Inflammatory macrophage treated with lipopolysaccharide for 4 hours (primary cell): ENCODE measurements around the gene ITPKA.
"Not testable (repeated sequence)": the region's sequence is repeated elsewhere in the genome, so short reads cannot be mapped to it uniquely, and the experiment has no call there.

Experiments used
- DNase-seq: peaks from one replicate; pipeline ENCODE4 v3.0.0-alpha.2; 2020

The ITPKA gene

GRCh38 chr15:41493205-41493901 lies at the start of gene ITPKA:
Gene ITPKA (plus strand): TSS chr15:41493874. CDS start chr15:41493928, 54 bp downstream.
- DNase-seq = peak; percentile 81

DNA sequence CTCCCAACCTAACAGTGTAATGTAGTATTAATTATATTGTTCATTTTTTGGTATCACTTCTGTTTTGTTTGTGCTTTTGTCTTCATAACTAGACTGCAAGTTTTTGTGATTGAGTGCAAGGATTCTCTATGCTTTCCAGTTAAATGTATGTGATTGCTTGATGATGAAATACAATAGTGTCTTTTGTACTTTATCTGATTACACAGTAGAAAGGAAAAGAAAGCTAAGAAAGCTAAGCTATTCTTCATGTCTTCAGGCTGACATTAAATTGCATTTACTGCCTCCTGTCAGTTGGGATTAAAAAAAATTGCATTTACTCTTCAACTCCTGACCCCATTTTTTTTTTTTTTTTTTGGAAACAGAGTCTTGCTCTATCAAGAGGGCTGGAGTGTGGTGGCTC lies 48.3 kb upstream of the ITPKA start:
- no peak for DNase-seq

DNA sequence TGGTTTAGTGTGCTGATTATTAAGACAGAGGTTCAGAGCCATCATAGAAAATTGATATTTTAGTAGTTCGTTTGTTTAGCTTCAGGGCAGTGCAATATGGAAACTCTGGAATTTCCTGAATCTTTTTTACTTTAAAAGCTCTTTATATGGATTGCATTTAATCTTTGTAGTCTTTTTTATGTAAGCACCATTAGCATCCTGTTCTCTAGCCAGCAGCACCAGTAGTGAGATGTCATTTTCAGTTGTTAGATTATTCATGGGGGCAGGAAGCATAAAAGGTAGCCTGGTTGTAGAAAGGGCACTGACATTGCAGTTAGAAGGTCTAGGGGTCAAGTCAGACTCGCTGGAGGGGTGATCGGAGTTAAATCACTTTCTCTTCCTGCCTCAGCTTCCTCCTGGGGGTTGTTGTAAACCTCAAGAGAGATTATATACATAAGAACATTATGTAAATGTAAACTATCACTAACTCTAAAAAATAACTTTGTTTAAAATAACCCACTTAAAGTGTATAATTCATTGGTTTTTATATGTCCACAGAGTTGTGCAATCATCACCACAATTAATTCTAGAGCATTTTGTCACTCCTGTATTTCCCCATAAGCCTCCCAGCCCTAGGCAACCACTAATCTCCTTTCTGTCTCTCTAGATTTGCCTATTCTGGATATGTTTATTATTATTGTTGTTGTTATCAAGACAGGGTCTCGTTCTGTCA lies 31.4 kb upstream of the ITPKA start:
- DNase-seq = peak; percentile 25

DNA sequence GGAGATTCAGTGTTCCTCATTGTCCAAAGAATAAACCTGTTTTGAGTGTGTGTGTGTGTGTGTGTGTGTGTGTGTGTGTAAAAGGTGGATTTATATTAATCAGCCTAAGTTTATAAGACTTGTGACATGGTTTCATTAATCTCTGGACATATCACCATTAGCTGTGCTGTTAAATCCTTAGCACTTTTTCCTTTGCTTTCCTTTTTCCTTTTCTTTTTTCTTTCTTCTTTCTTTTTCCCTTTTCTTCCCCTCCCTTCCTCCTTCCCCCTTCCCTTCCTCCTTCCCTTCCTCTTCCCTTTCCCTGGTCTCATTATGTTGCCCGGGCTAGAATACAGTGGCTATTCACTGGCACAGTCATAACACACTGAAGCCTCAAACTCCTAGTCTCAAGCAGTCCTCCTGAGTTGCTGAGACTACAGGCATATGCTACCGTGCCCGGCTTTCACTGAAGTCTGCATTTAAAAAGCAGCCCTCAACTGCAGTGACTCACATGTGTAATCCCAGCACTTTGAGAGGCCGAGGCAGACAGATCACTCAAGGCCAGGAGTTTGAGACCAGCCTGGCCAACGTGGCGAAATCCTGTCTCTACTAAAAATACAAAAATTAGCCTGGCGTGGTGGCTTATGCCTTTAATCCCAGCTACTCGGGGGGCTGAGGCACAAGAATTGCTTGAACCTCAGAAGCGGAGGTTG lies 28.6 kb upstream of the ITPKA start:
- no peak for DNase-seq

DNA sequence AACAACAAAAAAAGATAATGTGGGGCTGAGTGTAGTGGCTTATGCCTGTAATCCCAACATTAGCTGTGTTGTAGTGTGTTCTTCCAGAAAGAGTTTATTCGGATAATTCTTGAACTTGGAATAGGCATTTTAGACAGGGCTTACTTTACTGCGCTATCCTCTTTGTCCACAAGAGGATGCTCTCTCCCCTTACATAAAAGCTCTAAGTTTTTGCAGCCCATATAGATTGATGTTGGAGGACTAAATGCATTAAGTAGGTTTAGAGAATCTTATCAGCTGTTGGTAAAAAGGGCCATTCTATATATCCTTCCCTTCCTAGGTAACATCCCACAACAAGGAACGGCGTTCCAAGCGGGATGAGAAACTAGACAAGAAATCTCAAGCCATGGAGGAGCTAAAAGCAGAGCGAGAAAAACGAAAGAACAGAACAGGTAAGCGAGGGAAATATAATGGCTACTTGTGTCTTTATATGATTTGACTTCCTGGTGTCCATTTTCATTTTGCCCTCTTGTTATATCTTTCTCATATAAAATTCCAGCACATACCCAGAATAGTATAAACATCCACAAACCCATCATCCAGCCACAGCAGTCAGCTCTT lies 27.8 kb upstream of the ITPKA start:
- DNase-seq = peak; percentile 45

- DNase-seq = no peak
Measured at GRCh38 chr15:41466711-41467110, 27.0 kb upstream of the ITPKA start.

- DNase-seq = not testable (repeated sequence)
Measured at GRCh38 chr15:41469644-41470043, 24.0 kb upstream of the ITPKA start.

- no peak for DNase-seq
Measured at GRCh38 chr15:41473418-41473817, 20.3 kb upstream of the ITPKA start.

- no peak for DNase-seq
Measured at GRCh38 chr15:41474436-41474835, 19.2 kb upstream of the ITPKA start.

- DNase-seq = no peak
Measured at GRCh38 chr15:41474941-41475340, 18.7 kb upstream of the ITPKA start.

DNA sequence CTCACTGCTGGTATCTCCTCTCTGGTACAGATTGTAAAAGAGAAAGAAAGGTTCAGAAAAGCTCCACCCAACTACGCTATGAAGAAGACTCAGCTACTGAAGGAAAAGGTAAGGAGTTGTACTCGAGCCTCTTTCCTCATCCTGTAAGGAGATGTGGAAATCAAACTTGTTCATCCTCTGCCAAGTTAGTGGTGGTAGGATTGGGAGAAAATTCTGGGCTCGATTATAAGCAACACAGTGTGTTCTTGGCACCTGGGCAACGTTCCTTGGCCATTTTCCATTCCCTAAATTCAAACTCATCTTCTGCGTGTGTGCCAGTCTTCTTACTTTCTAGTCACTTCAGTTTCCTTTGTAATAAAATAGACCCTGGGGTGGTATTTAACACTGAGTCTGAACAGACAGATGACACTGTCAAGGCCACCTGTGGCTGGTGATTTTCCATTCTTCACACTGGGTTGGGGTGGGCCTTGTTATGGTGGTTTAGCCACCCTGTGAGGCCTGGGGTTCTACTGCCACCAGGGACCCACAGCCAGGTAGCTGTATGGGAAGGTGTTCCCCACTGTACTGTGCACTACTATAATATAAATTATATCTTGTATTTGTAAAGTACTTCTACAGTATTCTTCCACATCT lies 17.1 kb upstream of the ITPKA start:
- no peak for DNase-seq

GRCh38 chr15:41480396-41481140 lies 13.1 kb upstream of the ITPKA start:
- no peak for DNase-seq

- DNase-seq = no peak
Measured at GRCh38 chr15:41482110-41482877, 11.4 kb upstream of the ITPKA start.

DNA sequence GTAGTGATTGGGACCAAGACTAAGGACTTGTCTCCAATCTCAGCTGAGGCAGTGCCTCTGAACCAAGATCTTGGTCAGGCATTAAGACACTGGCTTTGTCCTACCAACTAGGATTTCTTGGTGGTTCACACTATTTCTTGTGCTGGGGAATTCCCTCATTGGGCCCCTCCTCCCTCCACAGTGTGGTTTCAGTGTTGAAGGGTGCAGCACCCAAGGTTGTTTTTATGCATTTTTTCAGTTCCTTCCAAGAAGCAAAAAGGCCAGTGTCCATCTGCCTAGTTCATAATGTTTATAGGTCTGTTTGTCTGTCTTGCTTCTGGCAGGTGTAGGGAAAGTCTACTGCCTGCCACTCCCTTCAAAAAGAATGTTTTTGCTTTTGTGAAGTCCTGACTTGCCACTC lies 10.6 kb upstream of the ITPKA start:
- DNase-seq = peak; percentile 43

- no peak for DNase-seq
Measured at GRCh38 chr15:41483519-41483918, 10.2 kb upstream of the ITPKA start.

GRCh38 chr15:41484937-41485625 lies 8.6 kb upstream of the ITPKA start:
- DNase-seq = no peak

DNA sequence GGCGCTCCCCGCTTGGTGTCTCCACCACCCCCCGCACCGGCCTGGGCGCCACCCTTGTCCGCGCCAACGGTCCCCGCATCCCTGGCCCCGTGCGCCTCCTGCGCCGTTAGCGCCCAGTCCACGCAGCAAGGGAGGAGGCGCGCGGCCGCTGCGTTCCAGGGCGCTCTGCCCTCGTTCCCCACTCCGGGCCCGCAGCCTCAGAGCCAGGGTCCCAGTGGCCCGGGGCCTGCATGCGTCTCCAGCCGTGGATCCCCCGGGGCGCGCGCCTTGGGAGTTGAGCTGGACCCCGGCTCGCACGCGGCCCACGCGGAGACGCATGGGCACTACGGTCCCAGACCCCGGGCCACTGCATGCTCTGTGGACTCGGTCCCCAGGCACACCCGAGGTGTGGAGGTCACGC lies 7.4 kb upstream of the ITPKA start:
- DNase-seq = no peak

- no peak for DNase-seq
Measured at GRCh38 chr15:41487381-41487780, 6.3 kb upstream of the ITPKA start.

DNA sequence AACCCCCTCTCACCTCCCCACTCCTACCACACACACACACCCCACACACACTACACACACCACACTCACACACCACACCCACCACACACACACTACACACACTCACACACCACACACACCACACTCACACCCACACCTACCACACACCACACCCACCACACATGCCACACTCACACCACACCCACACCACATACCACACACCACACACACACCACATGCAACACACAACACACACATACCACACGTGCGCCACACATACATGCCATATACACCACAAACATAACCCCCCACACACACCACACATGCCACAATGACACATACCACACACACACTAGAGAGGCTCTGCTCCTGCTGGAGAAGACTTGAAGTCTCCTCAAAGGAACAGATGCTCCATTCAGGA lies 5.9 kb upstream of the ITPKA start:
- no peak for DNase-seq

DNA sequence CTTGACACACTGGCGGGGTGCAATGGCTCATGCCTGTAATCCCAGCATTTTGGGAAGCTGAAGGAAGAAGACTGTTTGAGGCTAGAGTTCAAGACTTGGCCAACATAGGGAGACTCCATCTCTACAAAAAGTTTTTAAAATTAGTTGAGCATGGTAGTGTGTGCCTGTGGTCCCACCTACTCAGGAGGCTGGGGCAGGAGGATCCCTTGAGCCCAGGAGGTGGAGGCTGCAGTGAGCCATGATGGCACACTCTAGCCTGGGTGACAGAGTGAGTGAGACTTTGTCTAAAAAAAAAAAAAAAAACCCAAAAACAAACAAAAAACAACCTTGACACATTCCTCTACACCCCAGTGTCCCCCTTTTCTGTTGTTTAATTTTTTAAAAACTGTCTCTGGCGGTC lies 4.0 kb upstream of the ITPKA start:
- DNase-seq = no peak

- peak; percentile 24 for DNase-seq
Measured at GRCh38 chr15:41490355-41490754, 3.3 kb upstream of the ITPKA start.
